MCF 10A (cell line): ENCODE data around the gene CRAMP1. TPM values are rescaled to one million over a fixed set of nuclear protein-coding genes. Genes with fewer than 3 reads are reported as not detected.

Source experiments
- BruUV-seq: library from RNA; stranded (reverse); fragments of 400-500 nt; replicated peaks from 2 replicates; lab custom pipeline; 2021; lab: Mats Ljungman, UMichigan
- CTCF ChIA-PET: fragments of 300-600 bp; sonication (Branson Sonifier 250); formaldehyde crosslinking; extraction: SDS; loops from one replicate; lab custom pipeline; 2021; ENCODE audit warnings: antibody characterized with exemption, inconsistent platforms; lab: Yijun Ruan, JAX
- POLR2A ChIA-PET: fragments of 300-600, 350-650 bp; sonication (Branson Sonifier 250); formaldehyde crosslinking; extraction: SDS; loops from one replicate; lab custom pipeline; 2020; ENCODE audit warnings: antibody characterized with exemption, inconsistent platforms; lab: Yijun Ruan, JAX
- DNase-seq: peaks from one replicate; pipeline ENCODE4 v3.0.0-alpha.2; 2018; ENCODE audit not compliant: unreplicated experiment
- H3K27ac Mint-ChIP-seq: one replicate; pipeline ENCODE4 v1.8.0; 2022; ENCODE audit warnings: mild to moderate bottlenecking, low read depth, mixed read lengths; ENCODE audit not compliant: unreplicated experiment
- H3K27me3 Mint-ChIP-seq: one replicate; pipeline ENCODE4 v1.8.0; 2022; ENCODE audit warnings: mixed read lengths; ENCODE audit not compliant: insufficient read depth, unreplicated experiment
- H3K36me3 Mint-ChIP-seq: one replicate; pipeline ENCODE4 v1.8.0; 2022; ENCODE audit warnings: mild to moderate bottlenecking, moderate library complexity, mixed read lengths; ENCODE audit not compliant: insufficient read depth, unreplicated experiment
- H3K4me1 Mint-ChIP-seq: one replicate; pipeline ENCODE4 v1.8.0; 2022; ENCODE audit warnings: mixed read lengths; ENCODE audit not compliant: insufficient read depth, unreplicated experiment
- H3K4me3 Mint-ChIP-seq: one replicate; pipeline ENCODE4 v1.8.0; 2022; ENCODE audit warnings: mild to moderate bottlenecking, moderate library complexity, mixed read lengths; ENCODE audit not compliant: unreplicated experiment
- H3K9me3 Mint-ChIP-seq: one replicate; pipeline ENCODE4 v1.8.0; 2022; ENCODE audit warnings: mixed read lengths; ENCODE audit not compliant: unreplicated experiment
- intact Hi-C: fragments of 100-400 bp; cut with micrococcal nuclease; formaldehyde crosslinking; loops from 2 replicates; pipeline ENCODE4 v1.14.1; 2022
- total RNA-seq: library from RNA; stranded (reverse); gene quantifications from 2 replicates; pipeline ENCODE4 v1.2.3, GENCODE V29; 2022
- TF ChIP-seq, protein P1 (sequence below): fragments of 200-600 bp; IDR thresholded peaks from one replicate; pipeline ENCODE4 v1.8.0; 2022; ENCODE audit warnings: antibody characterized with exemption, mild to moderate bottlenecking; ENCODE audit not compliant: unreplicated experiment

Gene CRAMP1
- total RNA-seq, 1 experiment from 2014 or later, result 26.3 TPM

GRCh38 chr16:1614456-1615102 lies 2.4 kb downstream of the CRAMP1 start:
- H3K9me3 Mint-ChIP-seq, result no peaks in the 10 kb centered on the region
- ChIA-PET POLR2A (interaction anchor here (1.0 to 1.9 kb wide), 8 partner anchors 12 to 541 kb away, joined by 3 to 7 read pairs (median 4); partner anchors contain the start of genes JPT2, MAPK8IP3 and UQCC4), CTCF (interaction anchor here (0.6 kb wide), 1 partner anchor 93 kb away, joined by 3 read pairs; no protein-coding TSS in a partner anchor)
- H3K27me3 Mint-ChIP-seq, result no peaks in the 10 kb centered on the region
- H3K36me3 Mint-ChIP-seq, result peaks cover 44% of the 10 kb centered on the region
- TF ChIP-seq, protein P1, sequence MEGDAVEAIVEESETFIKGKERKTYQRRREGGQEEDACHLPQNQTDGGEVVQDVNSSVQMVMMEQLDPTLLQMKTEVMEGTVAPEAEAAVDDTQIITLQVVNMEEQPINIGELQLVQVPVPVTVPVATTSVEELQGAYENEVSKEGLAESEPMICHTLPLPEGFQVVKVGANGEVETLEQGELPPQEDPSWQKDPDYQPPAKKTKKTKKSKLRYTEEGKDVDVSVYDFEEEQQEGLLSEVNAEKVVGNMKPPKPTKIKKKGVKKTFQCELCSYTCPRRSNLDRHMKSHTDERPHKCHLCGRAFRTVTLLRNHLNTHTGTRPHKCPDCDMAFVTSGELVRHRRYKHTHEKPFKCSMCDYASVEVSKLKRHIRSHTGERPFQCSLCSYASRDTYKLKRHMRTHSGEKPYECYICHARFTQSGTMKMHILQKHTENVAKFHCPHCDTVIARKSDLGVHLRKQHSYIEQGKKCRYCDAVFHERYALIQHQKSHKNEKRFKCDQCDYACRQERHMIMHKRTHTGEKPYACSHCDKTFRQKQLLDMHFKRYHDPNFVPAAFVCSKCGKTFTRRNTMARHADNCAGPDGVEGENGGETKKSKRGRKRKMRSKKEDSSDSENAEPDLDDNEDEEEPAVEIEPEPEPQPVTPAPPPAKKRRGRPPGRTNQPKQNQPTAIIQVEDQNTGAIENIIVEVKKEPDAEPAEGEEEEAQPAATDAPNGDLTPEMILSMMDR, result no peak
- intact Hi-C loops, result loop anchor here (5.0 kb wide), 2 partner anchors 63 to 93 kb away; partner anchors contain the start of genes JPT2 and MAPK8IP3
- peak overlapping the region; percentile 79 for H3K4me3 Mint-ChIP-seq
- no TSS peak for BruUV-seq
- peaks cover 10% of the 10 kb centered on the region for H3K4me1 Mint-ChIP-seq
- peak; percentile 41 for DNase-seq
- H3K27ac Mint-ChIP-seq, result peak overlapping the region; percentile 95

GRCh38 chr16:1615761-1616160 lies 3.6 kb downstream of the CRAMP1 start:
- TF ChIP-seq, protein P1, result no peak
- Mint-ChIP-seq H3K9me3 (no peaks in the 10 kb centered on the region), H3K36me3 (peaks cover 38% of the 10 kb centered on the region), H3K4me3 (peak overlapping the region; percentile 79), H3K27ac (peak overlapping the region; percentile 95), H3K27me3 (no peaks in the 10 kb centered on the region), H3K4me1 (peaks cover 10% of the 10 kb centered on the region)
- no peak for DNase-seq
- intact Hi-C loops, result no loop called here
- BruUV-seq, result no TSS peak
- POLR2A ChIA-PET, result interaction anchor here (0.8 to 1.8 kb wide), 7 partner anchors 9 to 108 kb away, joined by 3 to 7 read pairs (median 4); partner anchors contain the start of genes JPT2 and MAPK8IP3
- CTCF ChIA-PET, result no interaction called here

DNA sequence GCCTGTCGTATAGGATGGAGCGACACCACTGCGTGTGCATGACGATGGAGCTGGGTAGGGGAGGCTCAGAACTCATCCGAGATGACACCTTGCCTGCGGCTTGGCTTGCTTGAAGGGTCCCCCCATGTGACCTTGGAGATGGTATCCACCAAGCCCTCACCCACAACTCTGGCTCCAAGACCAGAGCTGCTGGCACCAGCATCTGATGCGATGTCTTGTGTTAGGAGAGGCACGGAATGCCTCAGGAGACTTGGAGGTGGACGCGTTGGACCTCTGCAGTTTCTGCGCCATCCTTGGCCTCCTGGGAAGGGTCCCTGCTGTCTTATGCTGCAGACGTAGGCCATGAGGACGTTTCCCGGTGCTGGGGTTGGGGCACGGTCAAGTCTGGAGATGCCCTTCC lies 7.8 kb downstream of the CRAMP1 start:
- no peaks in the 10 kb centered on the region for H3K9me3 Mint-ChIP-seq
- H3K4me3 Mint-ChIP-seq, result no peak overlapping the region
- no peak for DNase-seq
- no TSS peak for BruUV-seq
- H3K36me3 Mint-ChIP-seq, result peaks cover 42% of the 10 kb centered on the region
- H3K27me3 Mint-ChIP-seq, result no peaks in the 10 kb centered on the region
- H3K4me1 Mint-ChIP-seq, result peaks cover 9% of the 10 kb centered on the region
- ChIA-PET CTCF (interaction anchor here (0.8 kb wide), 1 partner anchor 21 kb away, joined by 5 read pairs; no protein-coding TSS in a partner anchor), POLR2A (no interaction called here)
- intact Hi-C loops, result no loop called here
- TF ChIP-seq, protein P1, result no peak
- H3K27ac Mint-ChIP-seq, result peak overlapping the region; percentile 35

DNA sequence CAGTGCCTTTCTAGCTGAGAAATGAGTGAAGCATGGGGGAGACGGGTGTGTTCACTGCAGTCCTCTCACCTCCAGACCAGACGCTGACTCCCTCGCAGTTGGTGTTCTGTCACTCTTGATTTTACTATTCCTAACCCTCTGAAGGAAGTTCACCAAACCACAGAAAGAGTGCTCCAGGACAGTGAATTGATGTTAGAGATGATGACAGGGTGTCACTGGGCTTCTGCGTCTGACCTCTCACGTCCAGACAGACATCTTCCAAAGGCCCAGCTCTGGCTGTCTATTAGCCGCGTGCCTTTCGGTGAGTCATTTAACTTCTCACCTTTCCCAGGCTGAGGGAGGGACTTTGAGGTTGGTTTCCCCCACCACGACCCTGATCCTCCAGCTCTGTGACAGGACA lies 8.2 kb downstream of the CRAMP1 start:
- H3K4me1 Mint-ChIP-seq, result peaks cover 5% of the 10 kb centered on the region
- no peak overlapping the region for H3K4me3 Mint-ChIP-seq
- DNase-seq, result no peak
- TF ChIP-seq, protein P1, result no peak
- intact Hi-C loops, result no loop called here
- no peak overlapping the region for H3K27ac Mint-ChIP-seq
- BruUV-seq, result no TSS peak
- no peaks in the 10 kb centered on the region for H3K9me3 Mint-ChIP-seq
- CTCF ChIA-PET, result interaction anchor here (0.8 kb wide), 1 partner anchor 20 kb away, joined by 5 read pairs; no protein-coding TSS in a partner anchor
- POLR2A ChIA-PET, result no interaction called here
- no peaks in the 10 kb centered on the region for H3K27me3 Mint-ChIP-seq
- H3K36me3 Mint-ChIP-seq, result peaks cover 47% of the 10 kb centered on the region
